ENCODE measurements around the gene SOCS7.

Gene SOCS7

GRCh38 chr17:38351412-38352222, at the start of gene SOCS7:
Gene SOCS7, plus strand, starts transcription at chr17:38351844. Its CDS starts 209 bp downstream, at chr17:38352053.
- peak; percentile 91 for DNase-seq

- DNase-seq, result no peak
These were observed 36.1 kb upstream of the SOCS7 start for GRCh38 chr17:38315497-38315896.

- no peak for DNase-seq
These were observed 34.6 kb upstream of the SOCS7 start for GRCh38 chr17:38317081-38317480.

- DNase-seq, result no peak
These were observed 31.2 kb upstream of the SOCS7 start for GRCh38 chr17:38320482-38320881.

GRCh38 chr17:38322156-38322779, 29.4 kb upstream of the SOCS7 start:
- DNase-seq, result no peak

GRCh38 chr17:38322897-38323296, 28.7 kb upstream of the SOCS7 start:
- DNase-seq, result no peak

GRCh38 chr17:38324141-38324697, 27.4 kb upstream of the SOCS7 start:
- DNase-seq, result no peak

GRCh38 chr17:38324772-38325171, 26.9 kb upstream of the SOCS7 start:
- no peak for DNase-seq

GRCh38 chr17:38325221-38325851, 26.3 kb upstream of the SOCS7 start:
- DNase-seq, result no peak

GRCh38 chr17:38326996-38327792, 24.4 kb upstream of the SOCS7 start:
- peak; percentile 82 for DNase-seq

- DNase-seq, result no peak
These were observed 23.7 kb upstream of the SOCS7 start for GRCh38 chr17:38327936-38328335.

GRCh38 chr17:38328620-38329019, 23.0 kb upstream of the SOCS7 start:
- DNase-seq, result no peak

GRCh38 chr17:38329284-38329683, 22.4 kb upstream of the SOCS7 start:
- no peak for DNase-seq

- DNase-seq, result no peak
These were observed 21.6 kb upstream of the SOCS7 start for GRCh38 chr17:38329808-38330730.

- no peak for DNase-seq
These were observed 20.7 kb upstream of the SOCS7 start for GRCh38 chr17:38330941-38331411.

GRCh38 chr17:38332735-38333134, 18.9 kb upstream of the SOCS7 start:
- no peak for DNase-seq

- DNase-seq, result peak; percentile 40
These were observed 17.9 kb upstream of the SOCS7 start for GRCh38 chr17:38333635-38334295.

- no peak for DNase-seq
These were observed 16.9 kb upstream of the SOCS7 start for GRCh38 chr17:38334480-38335364.

GRCh38 chr17:38336838-38337237, 14.8 kb upstream of the SOCS7 start:
- DNase-seq, result no peak

GRCh38 chr17:38338053-38338452, 13.6 kb upstream of the SOCS7 start:
- DNase-seq, result no peak
